HepG2 (cell line): ENCODE measurements around the gene RBP2.

Source experiments
- BHLHE40 ChIP-seq: IDR thresholded peaks from 2 replicates; pipeline ENCODE4 v1.6.1; 2011; ENCODE audit warnings: low read length, improper control_type of control experiment
- ELF4 ChIP-seq: sonication (generic); formaldehyde crosslinking; IDR thresholded peaks from 2 replicates; pipeline ENCODE4 v1.5.0; 2020; ENCODE audit warnings: missing genetic modification reagents, mild to moderate bottlenecking, moderate library complexity, borderline replicate concordance
- HCFC1 ChIP-seq: fragments of 150-350 bp; IDR thresholded peaks from 2 replicates; pipeline ENCODE4 v1.6.1; 2014; ENCODE audit warnings: low read depth, low read length
- KLF6 ChIP-seq: IDR thresholded peaks from 2 replicates; pipeline ENCODE4 v1.8.0; 2016; ENCODE audit warnings: missing biosample characterization, missing genetic modification reagents
- POLR2AphosphoS5 ChIP-seq: IDR thresholded peaks from 2 replicates; pipeline ENCODE4 v1.6.1; 2012; ENCODE audit warnings: low read depth, low read length
- SMC3 ChIP-seq: IDR thresholded peaks from 2 replicates; pipeline ENCODE4 v1.6.1; 2011; ENCODE audit warnings: low read length, improper control_type of control experiment
- ZBTB20 ChIP-seq: sonication (generic); formaldehyde crosslinking; IDR thresholded peaks from 2 replicates; pipeline ENCODE4 v1.8.1; 2023; ENCODE audit warnings: missing genetic modification reagents, low read depth, mild to moderate bottlenecking, borderline replicate concordance
- ZFP36 ChIP-seq: fragments of 150-350 bp; IDR thresholded peaks from 2 replicates; pipeline ENCODE4 v1.6.1; 2018; ENCODE audit warnings: borderline replicate concordance, low read length, low read depth; ENCODE audit not compliant: partially characterized antibody
- TF ChIP-seq, protein P1 (sequence below): sonication (generic); formaldehyde crosslinking; IDR thresholded peaks from 2 replicates; pipeline ENCODE4 v1.4.0; 2020; ENCODE audit warnings: missing genetic modification reagents
- TF ChIP-seq, protein P2 (sequence below): sonication (generic); formaldehyde crosslinking; IDR thresholded peaks from 2 replicates; pipeline ENCODE4 v1.5.0; 2020; ENCODE audit warnings: missing genetic modification reagents
- TF ChIP-seq, protein P3 (sequence below): sonication (generic); formaldehyde crosslinking; IDR thresholded peaks from 2 replicates; pipeline ENCODE4 v1.4.0; 2020; ENCODE audit warnings: missing genetic modification reagents

DNA sequence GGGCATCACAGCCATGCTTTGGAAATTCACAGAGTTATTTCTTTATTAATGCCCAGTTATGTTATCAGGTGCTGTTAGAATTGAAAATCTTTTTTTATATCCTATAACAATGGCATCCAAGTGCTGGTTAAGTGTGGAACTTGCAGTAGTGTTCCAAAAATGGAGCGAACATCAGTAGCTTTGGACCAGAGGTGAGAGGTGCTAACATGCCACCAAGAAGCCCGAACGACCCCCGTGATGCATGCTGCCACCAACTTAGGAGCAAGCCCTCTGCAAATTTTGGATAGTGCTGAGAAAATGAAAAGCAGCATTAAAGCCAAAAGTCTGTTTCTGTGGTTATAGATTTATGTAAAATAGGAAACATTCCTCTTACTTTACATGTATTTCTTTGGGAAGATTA is 38.4 kb upstream of the RBP2 start:
- TF ChIP-seq ELF4 (CRISPR knock-in tag) (no peak), KLF6 (CRISPR knock-in tag) (no peak), ZFP36 (no peak), POLR2AphosphoS5 (no peak), BHLHE40 (no peak), SMC3 (no peak), ZBTB20 (no peak), HCFC1 (no peak)
- TF ChIP-seq, protein P1, sequence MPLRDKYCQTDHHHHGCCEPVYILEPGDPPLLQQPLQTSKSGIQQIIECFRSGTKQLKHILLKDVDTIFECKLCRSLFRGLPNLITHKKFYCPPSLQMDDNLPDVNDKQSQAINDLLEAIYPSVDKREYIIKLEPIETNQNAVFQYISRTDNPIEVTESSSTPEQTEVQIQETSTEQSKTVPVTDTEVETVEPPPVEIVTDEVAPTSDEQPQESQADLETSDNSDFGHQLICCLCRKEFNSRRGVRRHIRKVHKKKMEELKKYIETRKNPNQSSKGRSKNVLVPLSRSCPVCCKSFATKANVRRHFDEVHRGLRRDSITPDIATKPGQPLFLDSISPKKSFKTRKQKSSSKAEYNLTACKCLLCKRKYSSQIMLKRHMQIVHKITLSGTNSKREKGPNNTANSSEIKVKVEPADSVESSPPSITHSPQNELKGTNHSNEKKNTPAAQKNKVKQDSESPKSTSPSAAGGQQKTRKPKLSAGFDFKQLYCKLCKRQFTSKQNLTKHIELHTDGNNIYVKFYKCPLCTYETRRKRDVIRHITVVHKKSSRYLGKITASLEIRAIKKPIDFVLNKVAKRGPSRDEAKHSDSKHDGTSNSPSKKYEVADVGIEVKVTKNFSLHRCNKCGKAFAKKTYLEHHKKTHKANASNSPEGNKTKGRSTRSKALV (CRISPR knock-in tag) = no peak
- TF ChIP-seq, protein P2, sequence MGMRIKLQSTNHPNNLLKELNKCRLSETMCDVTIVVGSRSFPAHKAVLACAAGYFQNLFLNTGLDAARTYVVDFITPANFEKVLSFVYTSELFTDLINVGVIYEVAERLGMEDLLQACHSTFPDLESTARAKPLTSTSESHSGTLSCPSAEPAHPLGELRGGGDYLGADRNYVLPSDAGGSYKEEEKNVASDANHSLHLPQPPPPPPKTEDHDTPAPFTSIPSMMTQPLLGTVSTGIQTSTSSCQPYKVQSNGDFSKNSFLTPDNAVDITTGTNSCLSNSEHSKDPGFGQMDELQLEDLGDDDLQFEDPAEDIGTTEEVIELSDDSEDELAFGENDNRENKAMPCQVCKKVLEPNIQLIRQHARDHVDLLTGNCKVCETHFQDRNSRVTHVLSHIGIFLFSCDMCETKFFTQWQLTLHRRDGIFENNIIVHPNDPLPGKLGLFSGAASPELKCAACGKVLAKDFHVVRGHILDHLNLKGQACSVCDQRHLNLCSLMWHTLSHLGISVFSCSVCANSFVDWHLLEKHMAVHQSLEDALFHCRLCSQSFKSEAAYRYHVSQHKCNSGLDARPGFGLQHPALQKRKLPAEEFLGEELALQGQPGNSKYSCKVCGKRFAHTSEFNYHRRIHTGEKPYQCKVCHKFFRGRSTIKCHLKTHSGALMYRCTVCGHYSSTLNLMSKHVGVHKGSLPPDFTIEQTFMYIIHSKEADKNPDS (CRISPR knock-in tag) = no peak
- TF ChIP-seq, protein P3, sequence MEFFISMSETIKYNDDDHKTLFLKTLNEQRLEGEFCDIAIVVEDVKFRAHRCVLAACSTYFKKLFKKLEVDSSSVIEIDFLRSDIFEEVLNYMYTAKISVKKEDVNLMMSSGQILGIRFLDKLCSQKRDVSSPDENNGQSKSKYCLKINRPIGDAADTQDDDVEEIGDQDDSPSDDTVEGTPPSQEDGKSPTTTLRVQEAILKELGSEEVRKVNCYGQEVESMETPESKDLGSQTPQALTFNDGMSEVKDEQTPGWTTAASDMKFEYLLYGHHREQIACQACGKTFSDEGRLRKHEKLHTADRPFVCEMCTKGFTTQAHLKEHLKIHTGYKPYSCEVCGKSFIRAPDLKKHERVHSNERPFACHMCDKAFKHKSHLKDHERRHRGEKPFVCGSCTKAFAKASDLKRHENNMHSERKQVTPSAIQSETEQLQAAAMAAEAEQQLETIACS (CRISPR knock-in tag) = no peak
